ENCODE results near the gene BCOR.

The BCOR gene

GRCh38 chrX:40098264-40099054 lies 701 bp upstream of the BCOR start:
- DNase-seq (ENCODE audit: low spot score) = peak; percentile 79

DNA sequence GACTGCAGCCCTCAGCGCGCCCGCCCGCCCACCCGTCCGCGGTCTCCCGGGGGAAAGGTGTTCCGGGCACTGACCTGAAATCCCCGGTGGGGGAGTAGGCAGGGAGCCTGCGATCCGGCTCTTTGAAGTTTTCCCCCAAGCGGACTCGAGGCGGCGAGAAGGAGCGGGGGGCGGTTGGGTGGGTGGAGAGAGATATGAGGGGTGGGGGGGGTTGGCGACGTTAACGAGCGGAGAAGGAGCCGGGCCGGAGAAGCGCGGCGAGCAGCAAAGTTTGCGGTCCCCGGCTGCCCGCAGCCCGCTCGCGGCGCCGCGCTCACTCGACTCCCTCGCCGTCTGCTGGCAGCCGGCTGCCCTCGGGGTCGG lies 636 bp downstream of the BCOR start:
- peak; percentile 26 for DNase-seq (ENCODE audit: low spot score)

- DNase-seq (ENCODE audit: low spot score) = peak; percentile 40
Observed at GRCh38 chrX:40096395-40097091, 1.2 kb downstream of the BCOR start.

DNA sequence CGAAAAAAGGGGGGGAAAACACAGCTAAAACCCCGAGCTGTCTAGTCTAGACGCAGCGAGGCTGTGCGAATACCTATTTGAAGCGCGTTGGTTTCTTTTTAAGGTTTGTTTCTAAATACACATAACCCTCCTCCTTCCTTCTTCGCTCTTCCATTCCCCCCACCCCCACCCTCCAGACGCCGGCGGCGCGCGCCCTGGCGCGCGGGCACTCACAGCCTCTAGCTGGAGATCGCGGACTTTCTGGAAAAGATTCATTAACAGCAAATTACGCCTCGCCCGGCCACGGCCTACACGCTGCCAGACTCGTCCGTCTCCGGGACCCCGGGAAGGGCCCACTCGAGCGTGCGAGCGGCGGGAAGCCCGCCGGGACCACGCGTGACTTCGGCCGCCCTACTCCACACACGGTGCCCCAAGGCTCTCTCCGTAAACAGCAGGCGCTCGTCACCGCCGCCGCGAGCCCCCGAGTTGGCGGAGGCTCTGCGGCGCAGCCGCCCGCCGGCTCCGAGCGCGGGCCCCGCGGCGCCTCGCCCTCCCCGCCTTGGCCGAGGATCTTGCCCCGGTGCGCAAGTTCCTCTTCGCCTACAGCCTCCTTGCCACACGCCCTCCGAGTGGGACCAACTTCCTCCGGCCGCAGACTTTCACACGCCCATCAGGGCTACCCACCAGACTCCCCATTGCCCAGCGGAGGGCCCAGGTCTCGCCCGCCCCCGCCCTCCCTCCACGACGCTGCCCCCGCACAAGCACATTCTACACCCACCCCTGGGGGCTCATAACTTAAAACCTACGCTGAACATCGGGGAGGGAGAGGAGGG lies 2.0 kb downstream of the BCOR start:
- DNase-seq (ENCODE audit: low spot score) = no peak

GRCh38 chrX:40094900-40095582 lies 2.7 kb downstream of the BCOR start:
- no peak for DNase-seq (ENCODE audit: low spot score)

- no peak for DNase-seq (ENCODE audit: low spot score)
Observed at GRCh38 chrX:40094041-40094899, 3.5 kb downstream of the BCOR start.

DNA sequence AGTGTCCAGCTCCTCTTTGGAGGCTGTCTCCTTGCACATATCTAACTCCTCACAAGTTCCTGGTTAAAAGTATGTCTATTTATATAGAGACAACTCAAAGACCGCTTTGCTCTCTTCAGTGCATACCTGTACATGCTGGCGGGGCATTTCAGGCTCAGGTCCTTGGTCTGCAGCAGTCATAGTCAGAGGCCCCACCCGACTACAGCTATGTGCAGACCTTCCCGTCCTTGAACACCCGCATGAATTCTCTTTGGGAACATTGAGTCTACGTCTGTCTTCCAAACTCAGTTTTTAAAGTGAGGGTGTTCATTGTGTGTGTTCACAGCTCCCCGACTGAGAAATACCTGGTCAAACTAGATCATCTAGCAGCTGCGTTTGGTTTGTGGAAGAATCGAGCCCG lies 4.2 kb downstream of the BCOR start:
- DNase-seq (ENCODE audit: low spot score) = no peak

GRCh38 chrX:40092808-40093435 lies 4.8 kb downstream of the BCOR start:
- no peak for DNase-seq (ENCODE audit: low spot score)

DNA sequence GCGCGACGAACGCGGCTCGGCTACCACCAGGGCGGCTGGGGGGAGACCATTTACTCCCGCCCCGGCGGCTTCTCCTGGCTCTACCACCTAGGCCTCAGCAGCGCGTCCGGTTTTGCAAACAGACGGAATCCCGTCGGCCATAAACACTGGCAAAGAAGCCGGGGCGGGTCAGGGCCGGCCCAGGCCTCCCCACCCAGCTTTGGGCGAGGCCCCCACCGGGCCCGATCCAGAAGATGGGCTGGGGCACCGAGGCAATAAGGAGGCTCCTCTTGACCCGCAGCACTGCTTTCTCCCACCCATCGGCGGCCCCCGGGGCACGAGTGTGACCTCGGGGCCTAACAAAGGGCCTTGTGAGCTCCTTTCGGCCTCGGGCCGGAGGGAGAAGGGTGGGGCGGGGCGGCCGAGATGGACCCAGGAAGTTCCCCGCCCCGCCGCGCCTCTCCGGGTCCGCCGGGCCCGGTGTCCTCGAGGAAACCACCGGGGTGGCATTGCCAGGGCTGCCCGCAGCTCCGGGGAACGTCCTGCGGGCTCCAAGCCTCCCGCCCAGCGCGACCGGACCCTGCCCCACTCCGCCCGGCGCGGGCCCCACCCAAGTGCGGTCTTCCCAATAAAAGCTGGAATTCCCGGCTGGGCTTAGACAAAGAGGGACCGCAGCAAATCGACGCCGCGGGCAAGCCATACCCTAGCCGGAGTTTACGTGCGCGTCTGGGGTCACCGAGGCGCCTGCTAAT lies 5.9 kb downstream of the BCOR start:
- no peak for DNase-seq (ENCODE audit: low spot score)

DNA sequence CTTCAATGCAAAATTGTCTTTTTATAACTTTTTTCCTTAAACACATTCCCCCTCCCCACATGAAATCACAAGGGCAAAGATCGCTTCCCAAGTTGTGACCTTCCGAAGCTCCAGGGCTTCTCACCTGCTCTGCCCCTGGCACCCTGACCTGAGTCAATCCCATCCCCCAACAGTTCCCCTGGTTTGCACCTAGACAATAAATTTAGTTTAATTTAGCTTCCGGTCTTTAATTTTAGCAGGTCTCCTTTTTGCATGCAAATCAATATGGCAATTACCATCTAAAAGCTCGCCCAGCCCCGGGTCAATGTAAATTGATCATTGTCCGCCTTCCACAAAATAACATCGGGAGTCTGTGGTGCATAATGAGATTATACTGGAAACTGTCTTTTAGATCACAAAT lies 6.8 kb downstream of the BCOR start:
- DNase-seq (ENCODE audit: low spot score) = no peak

- DNase-seq (ENCODE audit: low spot score) = no peak
Observed at GRCh38 chrX:40090050-40090804, 7.5 kb downstream of the BCOR start.

DNA sequence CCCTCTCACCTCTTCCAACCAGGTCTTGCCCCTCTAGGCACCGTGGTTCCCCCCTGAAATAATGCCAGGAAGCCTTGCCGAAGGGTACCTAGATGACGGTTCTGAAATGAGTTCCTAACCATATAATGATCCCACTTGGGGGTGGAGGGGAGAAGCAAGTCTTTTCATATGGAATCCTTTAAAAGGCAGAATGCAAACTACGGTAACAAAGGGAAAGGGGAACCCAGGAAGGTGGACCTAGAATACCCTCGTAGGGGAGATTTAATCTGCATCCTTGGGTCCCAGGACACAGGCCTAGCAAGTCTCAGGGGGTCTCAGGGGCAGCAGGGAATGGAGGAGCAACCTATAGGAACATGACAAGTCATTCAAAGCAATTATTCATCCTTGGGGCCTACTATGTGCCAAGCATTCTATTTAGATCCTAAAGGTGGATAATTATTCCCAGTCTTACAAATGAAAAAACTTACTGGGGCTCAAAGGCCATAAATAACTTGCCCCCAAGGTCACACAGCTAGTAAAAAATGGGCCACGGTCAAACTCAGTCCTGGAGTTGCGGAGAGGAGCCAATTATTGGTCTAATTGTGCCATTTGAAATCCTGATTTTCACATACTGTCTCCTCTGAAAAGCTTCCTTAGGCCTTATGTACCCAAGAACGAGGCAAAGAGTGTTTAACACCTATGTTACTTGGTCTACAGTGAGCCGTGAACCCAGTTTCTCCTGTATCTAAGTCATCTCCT lies 8.8 kb downstream of the BCOR start:
- no peak for DNase-seq (ENCODE audit: low spot score)

DNA sequence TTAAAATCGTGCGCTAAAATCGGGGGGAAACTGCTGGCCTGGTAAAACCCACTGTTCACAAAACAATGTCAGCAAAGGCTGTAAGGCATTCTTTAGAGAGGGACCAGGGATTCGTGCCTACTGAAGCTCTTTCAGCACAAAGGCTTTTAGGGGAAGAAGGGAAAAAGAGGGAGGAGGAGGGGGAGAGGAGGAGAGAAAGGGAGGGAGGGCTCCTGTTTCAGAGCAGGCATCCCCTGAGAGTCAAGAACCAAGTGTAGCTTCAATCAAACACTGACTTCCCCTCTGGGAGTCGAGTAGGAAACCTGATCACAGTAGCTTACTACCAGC lies 9.5 kb downstream of the BCOR start:
- no peak for DNase-seq (ENCODE audit: low spot score)

DNA sequence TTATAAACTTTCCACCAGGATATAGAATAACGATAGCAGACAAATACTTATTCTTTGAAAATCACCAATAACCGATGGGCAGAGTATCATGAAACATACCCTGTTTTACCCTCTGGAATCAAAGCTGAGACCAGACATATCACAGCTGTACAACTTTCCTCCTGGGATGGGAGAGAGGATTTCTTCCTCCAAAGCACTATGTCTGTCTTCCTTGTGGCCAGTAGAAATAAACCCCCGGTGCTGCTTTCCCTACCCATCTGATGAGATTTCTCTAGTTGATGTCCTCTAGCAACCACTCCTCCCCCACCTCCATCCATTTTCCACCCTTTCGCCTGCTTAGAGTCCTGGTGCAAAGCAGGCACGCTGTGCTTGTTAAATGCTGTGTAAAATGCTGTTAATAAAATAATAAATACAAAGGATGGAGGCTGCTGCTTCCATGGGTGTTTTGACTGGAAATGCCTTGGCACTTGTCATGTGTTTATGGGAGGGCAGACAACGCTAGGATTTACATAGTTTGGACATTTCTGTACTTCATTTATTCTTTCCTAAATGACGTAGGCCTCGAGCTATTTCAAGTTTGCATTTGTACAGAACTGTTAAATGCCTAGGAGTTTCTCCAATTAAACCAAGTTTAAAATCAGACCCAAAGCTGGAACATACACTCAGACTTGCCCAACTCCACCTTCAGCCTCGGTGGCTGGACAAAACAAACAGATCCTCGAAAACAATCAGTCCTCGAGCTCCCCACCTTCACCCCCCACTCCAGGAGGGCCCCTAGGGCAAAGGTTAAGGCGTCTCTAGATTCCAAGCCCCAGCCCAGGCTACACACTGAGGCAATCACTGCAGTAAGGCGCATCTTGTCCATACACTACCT lies 10.1 kb downstream of the BCOR start:
- DNase-seq (ENCODE audit: low spot score) = no peak

DNA sequence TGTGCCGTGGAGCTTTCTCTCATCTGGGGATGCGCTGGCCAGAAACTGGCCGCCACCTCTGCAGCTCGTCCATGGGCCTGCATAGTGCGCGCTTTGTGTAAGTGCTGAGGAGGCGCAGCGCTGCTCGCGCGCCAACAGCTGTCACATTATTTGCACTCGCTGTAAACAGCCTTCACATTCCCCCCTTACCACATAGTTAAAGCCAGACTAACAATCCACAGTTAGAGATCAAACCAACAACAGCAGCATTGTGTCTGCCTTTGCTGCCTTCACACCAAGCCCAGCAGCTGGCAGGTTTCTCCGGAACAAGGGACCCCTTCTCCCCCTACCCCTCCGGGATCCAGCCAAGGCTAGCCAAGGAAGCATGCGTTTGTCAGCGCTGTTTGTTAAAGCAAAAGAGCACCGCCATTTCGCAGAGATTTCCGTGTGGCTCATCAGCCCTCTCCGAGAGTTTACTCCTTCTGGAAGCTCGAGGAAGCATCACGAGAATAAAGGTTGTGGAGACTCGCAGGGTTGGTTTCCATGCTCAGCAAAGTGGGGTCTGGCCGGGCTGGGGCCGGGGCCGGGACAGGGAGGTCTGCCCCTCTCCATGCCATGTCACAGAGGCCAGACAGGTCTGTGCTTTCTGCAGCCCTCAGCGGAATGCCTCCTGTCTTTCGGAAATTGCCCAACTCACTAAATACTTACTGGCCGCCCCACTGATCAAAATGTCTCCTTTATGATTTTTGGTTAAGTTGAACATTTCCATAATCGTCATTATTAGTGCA lies 11.0 kb downstream of the BCOR start:
- DNase-seq (ENCODE audit: low spot score) = peak; percentile 55

- DNase-seq (ENCODE audit: low spot score) = no peak
Observed at GRCh38 chrX:40085714-40086113, 12.0 kb downstream of the BCOR start.

DNA sequence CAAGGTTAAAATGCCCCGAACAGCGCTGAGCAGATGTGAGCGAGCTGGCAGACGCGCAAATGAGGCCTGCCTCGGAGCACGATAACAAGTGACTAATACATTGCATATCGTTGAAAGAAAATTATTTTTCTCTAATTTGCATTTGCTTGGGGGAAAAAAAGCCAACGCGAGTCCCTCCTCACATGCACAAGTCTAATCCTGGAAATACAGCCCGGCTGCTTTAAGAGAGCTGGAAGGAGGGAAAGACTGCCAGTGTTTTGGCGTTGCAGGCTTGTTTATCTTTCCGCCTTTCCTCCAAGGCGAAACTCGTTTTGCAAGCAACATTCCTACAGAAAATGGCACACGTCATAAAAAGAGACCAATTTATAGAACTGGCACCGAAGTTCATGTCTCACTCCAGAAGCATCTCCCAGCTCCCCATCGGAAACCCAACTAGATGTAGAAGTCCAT lies 12.6 kb downstream of the BCOR start:
- DNase-seq (ENCODE audit: low spot score) = no peak
